Measurements from ENCODE around the gene GLB1L3.
"Not testable (repeated sequence)": the region's sequence is repeated elsewhere in the genome, so short reads cannot be mapped to it uniquely, and the experiment has no call there.

GLB1L3 gene

GRCh38 chr11:134313821-134314607 lies 37.8 kb downstream of the GLB1L3 start:
- Histone ChIP-seq H3K9me3 (ENCODE audit: low read length) (no peaks in the 10 kb centered on the region), H3K36me3 (ENCODE audit: insufficient read depth, low read length) (no peaks in the 10 kb centered on the region), H3K4me3 (ENCODE audit: low read length) (no peak overlapping the region), H3K4me1 (ENCODE audit: insufficient read depth, low read length) (no peaks in the 10 kb centered on the region), H2AFZ (ENCODE audit: low read depth, low read length) (no peak overlapping the region), H3K27me3 (ENCODE audit: insufficient read depth, low read length) (peaks cover 17% of the 10 kb centered on the region)

GRCh38 chr11:134317103-134317502 lies 40.9 kb downstream of the GLB1L3 start:
- Histone ChIP-seq H3K36me3 (ENCODE audit: insufficient read depth, low read length) (no peaks in the 10 kb centered on the region), H3K9me3 (ENCODE audit: low read length) (no peaks in the 10 kb centered on the region), H3K4me3 (ENCODE audit: low read length) (no peak overlapping the region), H3K27me3 (ENCODE audit: insufficient read depth, low read length) (peaks cover 11% of the 10 kb centered on the region), H2AFZ (ENCODE audit: low read depth, low read length) (no peak overlapping the region), H3K4me1 (ENCODE audit: insufficient read depth, low read length) (no peaks in the 10 kb centered on the region)

- H3K4me3 ChIP-seq (ENCODE audit: low read length); H2AFZ ChIP-seq (ENCODE audit: low read depth, low read length); H3K36me3 ChIP-seq (ENCODE audit: insufficient read depth, low read length); H3K27me3 ChIP-seq (ENCODE audit: insufficient read depth, low read length); H3K9me3 ChIP-seq (ENCODE audit: low read length); H3K4me1 ChIP-seq (ENCODE audit: insufficient read depth, low read length): not testable (repeated sequence)
Measured at GRCh38 chr11:134321373-134321772, 45.2 kb downstream of the GLB1L3 start.

- Histone ChIP-seq H3K9me3 (ENCODE audit: low read length) (peaks cover under 1% of the 10 kb centered on the region), H3K4me1 (ENCODE audit: insufficient read depth, low read length) (no peaks in the 10 kb centered on the region), H3K4me3 (ENCODE audit: low read length) (no peak overlapping the region), H2AFZ (ENCODE audit: low read depth, low read length) (no peak overlapping the region), H3K36me3 (ENCODE audit: insufficient read depth, low read length) (no peaks in the 10 kb centered on the region), H3K27me3 (ENCODE audit: insufficient read depth, low read length) (peaks cover 2% of the 10 kb centered on the region)
Measured at GRCh38 chr11:134322553-134322952, 46.4 kb downstream of the GLB1L3 start.

- Histone ChIP-seq H3K4me3 (ENCODE audit: low read length) (no peak overlapping the region), H3K36me3 (ENCODE audit: insufficient read depth, low read length) (no peaks in the 10 kb centered on the region), H3K9me3 (ENCODE audit: low read length) (peaks cover 2% of the 10 kb centered on the region), H2AFZ (ENCODE audit: low read depth, low read length) (no peak overlapping the region), H3K4me1 (ENCODE audit: insufficient read depth, low read length) (peaks cover 3% of the 10 kb centered on the region), H3K27me3 (ENCODE audit: insufficient read depth, low read length) (peaks cover 2% of the 10 kb centered on the region)
Measured at GRCh38 chr11:134328433-134328832, 52.3 kb downstream of the GLB1L3 start.

- peaks cover 2% of the 10 kb centered on the region for H3K9me3 ChIP-seq (ENCODE audit: low read length)
- H3K36me3 ChIP-seq (ENCODE audit: insufficient read depth, low read length) = no peaks in the 10 kb centered on the region
- H2AFZ ChIP-seq (ENCODE audit: low read depth, low read length) = no peak overlapping the region
- peaks cover 3% of the 10 kb centered on the region for H3K4me1 ChIP-seq (ENCODE audit: insufficient read depth, low read length)
- H3K27me3 ChIP-seq (ENCODE audit: insufficient read depth, low read length) = peaks cover 2% of the 10 kb centered on the region
- peak overlapping the region; percentile 44 for H3K4me3 ChIP-seq (ENCODE audit: low read length)
Measured at GRCh38 chr11:134330611-134331353, 54.6 kb downstream of the GLB1L3 start.

GRCh38 chr11:134331354-134332188 lies 55.4 kb downstream of the GLB1L3 start, which contains the start of gene GLB1L2:
Gene GLB1L2, plus strand, starts transcription at chr11:134331988. Its CDS starts 74 bp downstream, at chr11:134332062.
- Histone ChIP-seq H3K4me1 (ENCODE audit: insufficient read depth, low read length) (peaks cover 3% of the 10 kb centered on the region), H2AFZ (ENCODE audit: low read depth, low read length) (peak within 1 kb of the TSS; percentile 80), H3K4me3 (ENCODE audit: low read length) (peak within 1 kb of the TSS; percentile 71), H3K27me3 (ENCODE audit: insufficient read depth, low read length) (peaks cover 2% of the 10 kb centered on the region), H3K9me3 (ENCODE audit: low read length) (peaks cover 2% of the 10 kb centered on the region), H3K36me3 (ENCODE audit: insufficient read depth, low read length) (no peaks in the 10 kb centered on the region)

GRCh38 chr11:134332189-134332631 lies 56.0 kb downstream of the GLB1L3 start:
- peak overlapping the region; percentile 71 for H3K4me3 ChIP-seq (ENCODE audit: low read length)
- peaks cover under 1% of the 10 kb centered on the region for H3K27me3 ChIP-seq (ENCODE audit: insufficient read depth, low read length)
- H3K4me1 ChIP-seq (ENCODE audit: insufficient read depth, low read length) = peaks cover 3% of the 10 kb centered on the region
- peaks cover 2% of the 10 kb centered on the region for H3K9me3 ChIP-seq (ENCODE audit: low read length)
- H3K36me3 ChIP-seq (ENCODE audit: insufficient read depth, low read length) = no peaks in the 10 kb centered on the region
- peak overlapping the region; percentile 80 for H2AFZ ChIP-seq (ENCODE audit: low read depth, low read length)

GRCh38 chr11:134332782-134333181 lies 56.6 kb downstream of the GLB1L3 start:
- Histone ChIP-seq H3K4me1 (ENCODE audit: insufficient read depth, low read length) (peaks cover 3% of the 10 kb centered on the region), H2AFZ (ENCODE audit: low read depth, low read length) (no peak overlapping the region), H3K27me3 (ENCODE audit: insufficient read depth, low read length) (no peaks in the 10 kb centered on the region), H3K4me3 (ENCODE audit: low read length) (peak overlapping the region; percentile 71), H3K9me3 (ENCODE audit: low read length) (no peaks in the 10 kb centered on the region), H3K36me3 (ENCODE audit: insufficient read depth, low read length) (no peaks in the 10 kb centered on the region)

- no peak overlapping the region for H3K4me3 ChIP-seq (ENCODE audit: low read length)
- H3K36me3 ChIP-seq (ENCODE audit: insufficient read depth, low read length) = no peaks in the 10 kb centered on the region
- no peaks in the 10 kb centered on the region for H3K9me3 ChIP-seq (ENCODE audit: low read length)
- H2AFZ ChIP-seq (ENCODE audit: low read depth, low read length) = no peak overlapping the region
- H3K27me3 ChIP-seq (ENCODE audit: insufficient read depth, low read length) = no peaks in the 10 kb centered on the region
- peaks cover 3% of the 10 kb centered on the region for H3K4me1 ChIP-seq (ENCODE audit: insufficient read depth, low read length)
Measured at GRCh38 chr11:134333312-134333711, 57.1 kb downstream of the GLB1L3 start.

- Histone ChIP-seq H3K4me3 (ENCODE audit: low read length) (no peak overlapping the region), H3K27me3 (ENCODE audit: insufficient read depth, low read length) (no peaks in the 10 kb centered on the region)
Measured at GRCh38 chr11:134333946-134334345, 57.8 kb downstream of the GLB1L3 start.

GRCh38 chr11:134334796-134335571 lies 58.8 kb downstream of the GLB1L3 start:
- H3K4me1 ChIP-seq (ENCODE audit: insufficient read depth, low read length) = peaks cover 3% of the 10 kb centered on the region
- H3K4me3 ChIP-seq (ENCODE audit: low read length) = no peak overlapping the region
- H2AFZ ChIP-seq (ENCODE audit: low read depth, low read length) = no peak overlapping the region
- H3K27me3 ChIP-seq (ENCODE audit: insufficient read depth, low read length) = no peaks in the 10 kb centered on the region
- H3K9me3 ChIP-seq (ENCODE audit: low read length) = no peaks in the 10 kb centered on the region
- H3K36me3 ChIP-seq (ENCODE audit: insufficient read depth, low read length) = no peaks in the 10 kb centered on the region

More at GRCh38 chr11:134333946-134334345, 57.8 kb downstream of the GLB1L3 start:
- H3K9me3 ChIP-seq (ENCODE audit: low read length) = no peaks in the 10 kb centered on the region
- no peak overlapping the region for H2AFZ ChIP-seq (ENCODE audit: low read depth, low read length)
- no peaks in the 10 kb centered on the region for H3K36me3 ChIP-seq (ENCODE audit: insufficient read depth, low read length)
- H3K4me1 ChIP-seq (ENCODE audit: insufficient read depth, low read length) = peaks cover 3% of the 10 kb centered on the region

Data from neuron (in vitro differentiated cells).